ENCODE data around the gene DMXL1. TPM values are rescaled to one million over a fixed set of nuclear protein-coding genes. Genes with fewer than 3 reads are reported as not detected.
"Not testable (repeated sequence)": the region's sequence is repeated elsewhere in the genome, so short reads cannot be mapped to it uniquely, and the experiment has no call there.

DMXL1 gene
- total RNA-seq, 1 experiment from 2014 or later, result 35.5 TPM

- no peak for DNase-seq (ENCODE audit: low spot score)
Measured at GRCh38 chr5:119200795-119201194, 129.9 kb downstream of the DMXL1 start.

DNA sequence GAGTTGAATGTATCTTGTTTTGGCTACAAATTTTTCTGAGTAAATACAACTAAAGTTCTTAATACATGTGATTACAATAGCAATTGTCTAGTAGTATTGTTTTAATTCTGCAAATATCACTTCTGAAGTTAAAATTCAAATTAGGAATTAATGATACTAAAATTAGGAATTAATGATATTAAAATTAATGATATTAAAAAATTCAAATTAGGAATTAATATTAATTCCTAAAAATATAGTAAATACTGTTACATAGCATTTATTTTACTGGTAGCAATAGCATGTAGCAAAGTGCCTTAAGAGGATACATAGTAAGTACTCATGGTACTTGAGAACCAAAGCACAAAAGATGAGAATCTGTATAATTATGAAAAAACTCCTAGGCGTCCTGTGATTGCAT lies 136.2 kb downstream of the DMXL1 start:
- no peak for DNase-seq (ENCODE audit: low spot score)

DNA sequence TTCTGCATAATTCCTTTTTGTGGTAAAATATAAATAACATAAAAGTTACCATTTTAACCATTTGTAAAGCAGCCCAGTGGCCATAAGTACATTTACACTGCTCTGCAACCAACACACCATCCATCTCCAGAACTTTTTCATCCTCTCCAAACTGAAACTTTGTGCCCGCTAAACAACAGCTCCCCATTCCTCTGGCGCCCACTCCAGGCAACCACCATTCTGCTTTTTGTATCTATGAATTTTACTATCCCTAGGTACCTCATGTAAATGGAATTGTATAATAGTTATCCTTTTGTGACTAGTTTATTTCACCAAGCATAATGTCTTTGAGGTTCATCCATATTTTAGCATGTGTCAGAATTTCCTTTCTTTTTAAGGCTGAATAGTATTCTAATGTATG lies 141.1 kb downstream of the DMXL1 start:
- no peak for DNase-seq (ENCODE audit: low spot score)

DNA sequence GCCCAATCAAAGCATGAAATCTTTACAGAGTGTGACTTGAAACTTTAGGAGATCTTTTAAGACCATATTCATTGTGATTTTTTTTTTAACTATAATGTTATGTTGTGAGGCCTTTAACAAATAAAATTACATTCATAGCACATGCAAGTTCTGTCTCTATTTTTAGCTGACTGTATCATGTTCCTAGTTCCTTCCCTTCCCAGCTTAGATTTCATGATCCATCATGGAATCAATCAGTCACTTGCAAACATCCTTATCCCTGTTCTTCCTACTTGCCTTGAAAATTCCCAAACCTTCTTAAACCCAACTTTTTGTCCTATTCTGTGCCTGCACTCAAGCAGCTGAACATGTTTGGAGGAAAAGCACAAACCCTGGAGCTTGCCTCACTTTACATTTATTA lies 141.8 kb downstream of the DMXL1 start:
- no peak for DNase-seq (ENCODE audit: low spot score)

DNA sequence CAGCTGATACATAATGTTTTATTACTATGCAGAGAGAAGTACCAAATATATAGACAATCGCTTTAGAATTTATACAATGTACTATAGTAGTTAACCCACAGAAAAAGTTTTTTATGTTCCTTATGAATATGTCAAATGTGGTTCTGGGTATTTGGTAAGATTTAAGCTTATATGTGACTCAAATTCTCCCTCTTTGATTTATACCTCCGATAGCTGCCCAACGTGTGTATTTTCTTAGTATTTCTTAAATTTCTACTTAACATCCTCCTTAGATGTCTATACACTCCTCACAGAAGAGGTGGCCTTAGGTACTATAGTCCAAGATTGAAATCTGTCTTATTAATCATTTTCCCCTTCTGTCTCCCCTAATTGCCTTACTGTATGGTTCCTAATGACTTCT lies 146.3 kb downstream of the DMXL1 start:
- no peak for DNase-seq (ENCODE audit: low spot score)

DNA sequence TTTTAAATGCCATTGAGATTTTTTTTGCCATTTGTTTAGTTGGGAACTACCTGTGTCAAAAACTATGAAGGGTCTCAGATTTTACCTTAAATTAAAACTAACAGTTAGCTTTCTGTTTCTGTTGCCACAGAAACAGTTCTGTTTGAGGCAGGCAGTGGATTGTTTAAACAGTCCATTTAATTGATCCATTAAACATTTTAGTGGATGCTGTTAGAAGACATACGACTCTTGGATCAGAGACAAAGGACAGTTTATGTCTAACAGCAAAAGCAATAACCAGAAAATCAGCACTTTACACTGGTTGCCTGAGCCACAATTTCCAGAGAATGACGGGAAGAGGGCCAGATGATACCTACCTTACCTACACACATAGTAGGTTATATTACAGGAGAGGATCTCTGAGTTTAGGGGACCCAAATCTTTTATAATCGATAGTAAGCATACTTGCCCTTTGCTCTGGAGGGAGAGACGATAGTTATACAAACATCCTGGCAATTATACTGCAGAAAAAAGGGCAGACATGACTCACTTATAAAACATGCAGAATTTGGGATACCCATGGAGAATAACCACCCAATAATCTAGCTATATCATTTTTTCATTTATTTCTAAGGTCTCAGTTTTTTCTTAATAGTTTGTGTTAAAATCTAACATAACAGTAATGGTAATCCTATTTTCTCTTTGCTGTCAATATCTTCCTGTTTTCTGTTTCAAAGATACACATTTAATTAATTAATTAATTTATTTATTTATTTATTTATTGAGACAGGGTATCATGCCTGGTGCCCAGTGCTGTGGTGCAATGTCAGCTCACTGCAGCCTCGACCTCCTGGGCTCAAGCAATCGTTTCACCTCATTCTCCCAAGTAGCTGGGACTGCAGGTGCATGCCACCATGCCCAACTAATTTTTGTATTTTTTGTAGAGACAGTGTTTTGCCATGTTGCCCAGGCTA lies 148.2 kb downstream of the DMXL1 start:
- peak; percentile 5 for DNase-seq (ENCODE audit: low spot score)

DNA sequence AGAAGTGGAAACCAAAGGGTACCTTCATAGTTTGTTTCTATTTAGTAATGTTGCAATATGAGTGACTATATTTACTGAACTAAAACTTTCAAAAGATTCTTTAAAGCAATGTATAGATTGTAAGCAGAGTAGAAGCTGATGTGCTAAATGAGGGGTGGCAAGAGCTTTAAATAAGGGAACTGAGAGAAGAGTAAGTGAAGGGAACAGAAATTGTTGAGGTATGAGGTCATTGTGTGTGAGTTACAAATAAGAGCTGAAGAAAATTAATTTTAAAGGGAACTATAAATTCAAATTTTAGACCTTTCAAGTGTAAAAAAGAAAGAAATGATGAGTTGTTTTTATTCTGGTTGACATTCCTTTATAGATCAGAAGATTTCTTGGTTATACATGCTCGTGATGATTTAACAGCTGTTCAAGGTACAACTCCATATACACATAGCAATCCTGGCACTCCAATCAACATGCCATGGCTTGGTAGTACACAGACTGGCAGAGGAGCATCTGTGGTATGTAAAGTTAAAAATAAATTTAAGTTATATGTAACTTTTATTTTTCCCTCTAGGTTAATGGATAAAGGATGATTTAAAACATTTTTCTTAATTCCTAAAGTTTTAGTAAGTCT lies 149.8 kb downstream of the DMXL1 start:
- no peak for DNase-seq (ENCODE audit: low spot score)

- no peak for DNase-seq (ENCODE audit: low spot score)
Measured at GRCh38 chr5:119221330-119221729, 150.4 kb downstream of the DMXL1 start.

GRCh38 chr5:119229950-119230349 lies 159.1 kb downstream of the DMXL1 start:
- no peak for DNase-seq (ENCODE audit: low spot score)

- no peak for DNase-seq (ENCODE audit: low spot score)
Measured at GRCh38 chr5:119238265-119239118, 167.6 kb downstream of the DMXL1 start.

GRCh38 chr5:119239119-119239417 lies 168.2 kb downstream of the DMXL1 start:
- DNase-seq (ENCODE audit: low spot score), result no peak

DNA sequence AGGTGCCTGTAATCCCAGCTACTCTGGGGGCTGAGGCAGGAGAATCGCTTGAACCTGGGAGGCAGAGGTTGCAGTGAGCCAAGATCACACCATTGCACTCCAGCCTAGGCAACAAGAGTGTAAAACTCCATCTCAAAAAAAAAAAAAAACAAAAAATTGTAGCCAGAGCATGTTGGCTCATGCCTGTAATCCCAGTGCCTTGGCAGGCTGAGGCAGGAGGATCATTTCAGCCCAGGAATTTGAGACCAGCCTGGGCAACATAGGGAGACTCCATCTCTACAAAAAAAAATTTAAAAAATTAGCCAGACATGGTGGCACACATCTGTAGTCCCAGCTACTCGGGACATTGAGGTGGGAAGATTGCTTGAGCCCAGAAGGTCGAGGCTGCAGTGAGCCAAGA lies 168.9 kb downstream of the DMXL1 start:
- DNase-seq (ENCODE audit: low spot score), result not testable (repeated sequence)

GRCh38 chr5:119243888-119244287 lies 173.0 kb downstream of the DMXL1 start:
- no peak for DNase-seq (ENCODE audit: low spot score)

GRCh38 chr5:119250946-119251901 lies 180.3 kb downstream of the DMXL1 start:
- no peak for DNase-seq (ENCODE audit: low spot score)

GRCh38 chr5:119255571-119256356 lies 184.9 kb downstream of the DMXL1 start:
- peak; percentile 29 for DNase-seq (ENCODE audit: low spot score)

GRCh38 chr5:119257613-119258012 lies 186.7 kb downstream of the DMXL1 start:
- no peak for DNase-seq (ENCODE audit: low spot score)

DNA sequence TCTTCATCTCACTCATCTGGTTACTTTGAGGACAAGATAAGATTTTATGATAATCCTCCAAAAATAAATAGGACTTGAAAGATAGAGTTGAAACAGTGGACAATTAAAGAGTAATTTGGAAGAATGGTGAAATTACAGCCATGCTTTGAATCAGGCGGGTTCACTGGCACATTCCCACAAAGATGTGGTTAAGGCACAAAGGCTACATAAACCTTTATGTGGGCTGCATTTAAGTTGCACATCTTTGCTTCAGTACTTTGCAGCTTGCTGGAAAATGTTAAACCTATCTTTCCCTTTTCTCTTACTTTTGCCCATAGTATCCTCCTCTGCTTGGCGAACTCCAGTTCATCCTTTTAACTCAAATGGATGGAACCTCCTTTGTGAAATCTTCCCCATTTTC lies 192.8 kb downstream of the DMXL1 start:
- no peak for DNase-seq (ENCODE audit: low spot score)

DNA sequence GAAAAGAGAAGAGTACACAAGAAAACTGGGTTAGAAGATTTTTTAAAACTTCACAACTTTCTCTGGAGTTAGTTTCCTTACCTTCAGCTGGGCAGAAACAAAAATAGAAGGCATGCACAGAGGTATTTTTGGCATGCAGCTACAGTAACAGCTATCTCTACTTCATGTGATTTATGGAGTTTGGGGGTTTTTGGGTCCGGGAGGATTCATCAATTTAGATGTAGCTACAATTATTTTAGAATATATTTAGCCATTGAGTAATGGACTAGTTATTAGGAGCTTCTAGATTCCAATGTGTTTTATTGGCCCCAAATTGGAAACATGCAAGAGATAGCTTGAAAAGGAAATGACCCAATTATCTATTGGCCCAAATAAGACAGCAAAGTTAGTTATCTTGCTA lies 193.3 kb downstream of the DMXL1 start:
- DNase-seq (ENCODE audit: low spot score), result no peak

- peak; percentile 92 for DNase-seq (ENCODE audit: low spot score)
Measured at GRCh38 chr5:119267958-119268386, 197.1 kb downstream of the DMXL1 start.

DNA sequence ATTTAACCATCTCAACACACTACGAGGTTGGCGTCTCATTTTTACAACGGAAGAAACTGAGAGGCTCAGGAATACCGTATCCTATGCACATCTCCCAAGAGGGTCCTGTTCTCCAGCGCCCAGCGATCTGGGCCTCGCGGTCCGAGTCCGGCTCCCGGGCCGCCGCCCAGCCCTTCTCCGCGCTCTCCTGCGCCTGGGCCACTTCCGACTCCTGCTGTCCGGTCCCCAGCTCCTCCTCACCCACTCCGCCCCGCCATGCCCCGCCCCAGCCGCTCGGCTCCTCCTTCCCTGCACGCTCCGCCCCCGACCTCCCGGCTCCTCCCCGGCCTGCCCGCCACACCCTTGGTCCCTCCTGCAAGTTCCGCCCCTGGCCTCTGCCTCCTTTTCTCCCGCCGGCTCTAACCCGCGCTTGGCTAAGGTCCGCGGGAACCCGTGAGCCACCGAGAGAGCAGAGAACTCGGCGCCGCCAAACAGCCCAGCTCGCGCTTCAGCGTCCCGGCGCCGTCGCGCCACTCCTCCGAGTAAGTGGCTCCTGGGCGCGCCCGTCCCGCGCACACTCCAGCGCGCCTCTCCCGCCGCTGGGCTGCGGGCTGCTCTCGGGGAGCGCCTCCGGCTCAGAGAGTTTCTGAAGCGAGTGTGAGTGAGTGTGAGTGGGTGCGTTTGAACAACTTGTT lies 197.6 kb downstream of the DMXL1 start:
- peak; percentile 83 for DNase-seq (ENCODE audit: low spot score)
